Right atrium auricular region (tissue), 2 donors: ENCODE measurements around the gene RBMS1. TPM values are rescaled to one million over a fixed set of nuclear protein-coding genes. Genes with fewer than 3 reads are reported as not detected.

Source experiments
- DNase-seq: peaks from one replicate; pipeline ENCODE4 v3.0.0-alpha.2; 2019; ENCODE audit warnings: low spot score
- H3K27ac ChIP-seq, 2 donors: fragments of 200-600 bp; sonication (generic); 1 replicate in 1 of 2; 2 replicates in 1 of 2; pipeline ENCODE4 v1.5.1; 2016 to 2019
- H3K27me3 ChIP-seq, 2 donors: fragments of 200-600 bp; sonication (generic); one replicate each; pipeline versions ENCODE4 v1.5.1 to v1.6.0; 2017 to 2019
- H3K36me3 ChIP-seq: fragments of 200-600 bp; sonication (generic); one replicate; pipeline ENCODE4 v1.5.1; 2016
- H3K4me1 ChIP-seq, 2 donors: fragments of 200-600 bp; sonication (generic); one replicate each; pipeline versions ENCODE4 v1.5.1 to v1.6.0; 2017 to 2019
- H3K4me3 ChIP-seq, 2 donors: fragments of 200-600 bp; sonication (generic); 1 replicate in 1 of 2; 2 replicates in 1 of 2; pipeline ENCODE4 v1.5.1; 2017 to 2019; ENCODE audit warnings: mild to moderate bottlenecking in 1 of 2, moderate library complexity in 1 of 2
- H3K9me3 ChIP-seq, 2 donors: fragments of 200-600 bp; sonication (generic); one replicate each; pipeline ENCODE4 v1.5.1; 2019
- total RNA-seq, 2 donors: library from RNA; depleted of rRNA; stranded (reverse); fragments of >200 nt; gene quantifications; one replicate each; pipeline ENCODE4 v1.1.0, GENCODE V29; 2016
- TF ChIP-seq, protein P1 (sequence below), 2 donors: fragments of 200-600 bp; sonication (generic); IDR thresholded peaks; one replicate each; pipeline ENCODE4 v1.5.1; 2019; ENCODE audit warnings: antibody characterized with exemption in 2 of 2

RBMS1 gene
- total RNA-seq, 2 donors from 2014 or later, result 52.3 to 57.0 TPM

DNA sequence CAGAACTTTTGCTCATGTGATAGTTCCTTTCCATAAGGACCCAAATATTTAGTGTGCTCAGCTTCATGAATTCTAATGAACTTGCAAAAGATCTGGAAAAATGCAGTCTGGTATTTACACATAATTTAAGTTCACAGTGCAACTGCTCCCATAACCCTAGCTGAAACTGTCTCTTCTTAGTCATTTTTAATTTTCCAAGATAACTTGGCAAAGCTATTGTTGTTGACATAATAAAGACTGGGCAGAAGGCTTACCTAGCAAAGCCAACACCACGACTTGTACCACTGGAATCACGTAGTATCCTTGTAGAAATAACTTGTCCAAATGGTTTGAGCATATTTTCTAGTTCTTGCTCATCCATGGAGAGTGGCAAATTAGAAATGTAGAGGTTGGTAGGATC, 190.5 kb downstream of the RBMS1 start:
- TF ChIP-seq, protein P1, sequence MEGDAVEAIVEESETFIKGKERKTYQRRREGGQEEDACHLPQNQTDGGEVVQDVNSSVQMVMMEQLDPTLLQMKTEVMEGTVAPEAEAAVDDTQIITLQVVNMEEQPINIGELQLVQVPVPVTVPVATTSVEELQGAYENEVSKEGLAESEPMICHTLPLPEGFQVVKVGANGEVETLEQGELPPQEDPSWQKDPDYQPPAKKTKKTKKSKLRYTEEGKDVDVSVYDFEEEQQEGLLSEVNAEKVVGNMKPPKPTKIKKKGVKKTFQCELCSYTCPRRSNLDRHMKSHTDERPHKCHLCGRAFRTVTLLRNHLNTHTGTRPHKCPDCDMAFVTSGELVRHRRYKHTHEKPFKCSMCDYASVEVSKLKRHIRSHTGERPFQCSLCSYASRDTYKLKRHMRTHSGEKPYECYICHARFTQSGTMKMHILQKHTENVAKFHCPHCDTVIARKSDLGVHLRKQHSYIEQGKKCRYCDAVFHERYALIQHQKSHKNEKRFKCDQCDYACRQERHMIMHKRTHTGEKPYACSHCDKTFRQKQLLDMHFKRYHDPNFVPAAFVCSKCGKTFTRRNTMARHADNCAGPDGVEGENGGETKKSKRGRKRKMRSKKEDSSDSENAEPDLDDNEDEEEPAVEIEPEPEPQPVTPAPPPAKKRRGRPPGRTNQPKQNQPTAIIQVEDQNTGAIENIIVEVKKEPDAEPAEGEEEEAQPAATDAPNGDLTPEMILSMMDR (IDR thresholded peaks at IDR 0.05), result no peak
- DNase-seq, result no peak
- Histone ChIP-seq H3K4me3 (no peak overlapping the region), H3K27ac (peak overlapping the region; percentile 36 to 62), H3K4me1 (peaks cover 0 to 40% of the 10 kb centered on the region in 2 donors), H3K27me3 (no peaks in the 10 kb centered on the region), H3K36me3 (peaks cover 14% of the 10 kb centered on the region), H3K9me3 (no peaks in the 10 kb centered on the region)

DNA sequence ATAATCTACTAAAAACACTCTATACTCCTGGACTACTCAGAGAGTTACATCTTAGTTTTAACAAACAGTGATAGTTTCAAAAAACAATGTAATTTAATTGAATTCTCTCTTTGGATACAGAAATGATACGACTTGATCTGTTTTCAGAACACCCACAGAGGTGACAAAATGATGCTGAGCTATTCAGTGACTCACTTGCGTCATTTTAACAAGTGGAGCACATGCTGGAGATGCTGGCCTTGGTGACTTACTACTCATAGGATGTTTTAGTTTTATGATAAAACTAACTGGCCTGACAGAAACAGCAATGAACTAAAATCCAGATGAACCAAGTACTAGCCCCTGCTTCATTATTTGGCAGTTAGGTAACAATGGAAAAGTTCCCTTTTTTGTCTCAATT, 192.2 kb downstream of the RBMS1 start:
- Histone ChIP-seq H3K27me3 (no peaks in the 10 kb centered on the region), H3K9me3 (no peaks in the 10 kb centered on the region), H3K27ac (no peak overlapping the region), H3K36me3 (peaks cover 23% of the 10 kb centered on the region), H3K4me1 (peaks cover 0 to 36% of the 10 kb centered on the region in 2 donors), H3K4me3 (no peak overlapping the region)
- DNase-seq, result no peak
- TF ChIP-seq, protein P1 (IDR thresholded peaks at IDR 0.05), result no peak

DNA sequence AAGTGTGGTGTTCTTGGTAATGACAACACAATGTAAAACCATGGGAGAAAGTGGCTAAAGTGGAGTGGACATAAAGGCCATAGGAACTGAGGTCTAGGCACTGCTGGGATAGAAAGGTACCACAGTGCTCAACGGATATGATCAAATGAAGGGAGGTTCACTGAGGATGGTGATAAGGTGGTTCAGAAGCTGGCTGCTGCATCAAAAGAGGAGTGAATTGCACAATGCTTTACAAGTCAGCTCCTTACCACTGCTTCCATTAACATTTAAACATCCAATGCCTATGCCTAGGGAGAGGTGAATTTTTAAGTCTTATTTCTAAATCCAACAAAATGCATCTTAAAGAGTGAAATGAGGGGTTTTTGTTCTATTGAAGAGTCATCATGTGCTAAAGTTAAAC, 193.4 kb downstream of the RBMS1 start:
- H3K4me3 ChIP-seq, result no peak overlapping the region
- TF ChIP-seq, protein P1 (IDR thresholded peaks at IDR 0.05), result no peak
- no peak for DNase-seq
- peaks cover 23% of the 10 kb centered on the region for H3K36me3 ChIP-seq
- no peak overlapping the region for H3K27ac ChIP-seq
- H3K27me3 ChIP-seq, result no peaks in the 10 kb centered on the region
- no peaks in the 10 kb centered on the region for H3K9me3 ChIP-seq
- peaks cover 0 to 48% of the 10 kb centered on the region in 2 donors for H3K4me1 ChIP-seq

DNA sequence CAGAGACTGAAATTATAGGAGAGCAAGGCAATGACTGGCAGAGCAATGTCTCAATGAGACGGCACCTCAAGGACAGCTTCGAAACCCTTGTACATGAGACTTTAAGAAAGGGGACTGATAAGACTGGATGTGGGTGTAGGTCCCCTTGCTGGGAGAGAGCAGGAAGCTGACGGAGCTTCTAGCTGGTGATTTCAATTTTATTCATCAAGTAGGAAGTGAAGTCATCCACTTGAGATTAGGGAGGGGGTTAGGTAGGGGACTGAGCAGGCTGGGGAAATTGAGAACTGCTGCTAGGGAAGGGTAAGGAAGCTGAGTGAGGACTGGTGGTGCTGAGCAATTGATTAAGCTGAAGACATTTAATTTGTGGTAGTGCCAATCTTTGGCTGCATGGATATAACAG, 194.1 kb downstream of the RBMS1 start:
- Histone ChIP-seq H3K36me3 (peaks cover 23% of the 10 kb centered on the region), H3K4me3 (no peak overlapping the region), H3K4me1 (peaks cover 0 to 55% of the 10 kb centered on the region in 2 donors), H3K27me3 (no peaks in the 10 kb centered on the region), H3K27ac (no peak overlapping the region), H3K9me3 (no peaks in the 10 kb centered on the region)
- TF ChIP-seq, protein P1 (IDR thresholded peaks at IDR 0.05), result no peak
- DNase-seq, result no peak

DNA sequence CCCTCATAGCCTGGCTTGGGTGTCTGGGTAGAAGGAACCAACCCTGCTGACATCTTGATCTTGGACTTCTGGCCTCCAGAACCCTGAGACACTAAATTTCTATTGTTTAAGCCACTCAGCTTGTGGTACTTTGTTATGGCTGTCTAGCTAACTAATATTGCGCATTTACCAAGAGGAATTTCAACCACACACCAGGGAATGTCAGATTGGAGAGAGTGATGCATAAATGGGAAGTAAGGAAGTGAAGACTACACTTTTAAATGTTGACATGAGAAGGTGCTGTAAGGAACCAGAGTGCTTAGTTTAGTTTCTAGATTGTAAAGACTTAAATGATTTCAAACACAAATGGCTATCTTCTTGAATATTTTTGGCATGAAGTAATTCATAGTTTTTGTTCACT, 194.6 kb downstream of the RBMS1 start:
- DNase-seq, result no peak
- TF ChIP-seq, protein P1 (IDR thresholded peaks at IDR 0.05), result no peak
- Histone ChIP-seq H3K4me3 (no peak overlapping the region), H3K36me3 (peaks cover 23% of the 10 kb centered on the region), H3K27me3 (no peaks in the 10 kb centered on the region), H3K9me3 (no peaks in the 10 kb centered on the region), H3K4me1 (peaks cover 0 to 57% of the 10 kb centered on the region in 2 donors), H3K27ac (no peak overlapping the region)

DNA sequence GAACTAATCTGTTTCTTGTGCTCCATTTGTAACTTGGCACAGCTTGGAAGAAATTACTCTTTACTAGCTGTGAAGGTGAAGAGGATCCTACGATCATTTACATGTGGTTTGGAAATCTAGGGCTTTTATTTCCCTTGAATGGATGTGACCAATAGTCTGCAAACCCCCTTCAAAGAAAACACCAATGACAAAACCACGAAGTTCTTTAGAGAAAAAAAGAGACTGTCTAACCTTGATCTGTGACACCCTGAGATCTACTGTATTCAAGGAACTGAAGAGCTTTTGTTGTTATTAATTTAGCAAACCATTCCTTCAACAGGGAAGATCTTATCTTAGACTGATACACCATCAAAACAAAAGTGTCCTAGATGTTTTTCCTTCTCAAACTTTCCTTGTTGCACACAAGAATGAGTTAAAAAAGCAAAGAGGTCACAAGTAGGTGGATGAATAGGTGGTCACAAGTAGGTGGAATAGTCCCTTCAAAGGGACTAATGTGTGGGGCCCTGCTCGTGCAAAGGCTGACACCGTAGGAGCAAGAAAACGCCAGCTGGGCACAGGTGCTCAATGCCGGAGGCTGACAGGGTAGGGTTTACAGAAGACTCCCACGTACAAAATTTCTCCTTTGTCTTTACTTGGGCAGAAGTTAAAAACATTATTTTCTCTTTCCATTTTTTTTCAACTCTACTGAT, 197.9 kb downstream of the RBMS1 start:
- H3K4me1 ChIP-seq, result peaks cover 0 to 76% of the 10 kb centered on the region in 2 donors

More for the DNA sequence above, 197.9 kb downstream of the RBMS1 start:
- DNase-seq, result no peak
- no peaks in the 10 kb centered on the region for H3K9me3 ChIP-seq
- H3K27ac ChIP-seq, result no peak overlapping the region
- H3K4me3 ChIP-seq, result no peak overlapping the region
- no peaks in the 10 kb centered on the region for H3K27me3 ChIP-seq
- peaks cover 23% of the 10 kb centered on the region for H3K36me3 ChIP-seq
- TF ChIP-seq, protein P1 (IDR thresholded peaks at IDR 0.05), result no peak
